G401 (cell line): ENCODE data around the gene NACC2. TPM values are rescaled to one million over a fixed set of nuclear protein-coding genes. Genes with fewer than 3 reads are reported as not detected.
"Not testable (repeated sequence)": the region's sequence is repeated elsewhere in the genome, so short reads cannot be mapped to it uniquely, and the experiment has no call there.

Source experiments
- DNase-seq: peaks from one replicate; pipeline ENCODE4 v3.0.0-alpha.2; 2015; ENCODE audit warnings: low spot score
- in situ Hi-C: cut with HindIII; loops from 2 replicates; pipeline ENCODE4 v1.10.0; 2016; ENCODE audit warnings: low sequenced_read_pairs, mixed read lengths
- total RNA-seq: library from RNA; depleted of rRNA; stranded (reverse); fragments of >200 nt; shearing (Covaris generic); gene quantifications from 2 replicates; pipeline ENCODE4 v1.2.3, GENCODE V29; 2014

The NACC2 gene
- total RNA-seq, 1 experiment from 2014 or later: 12.8 TPM

DNA sequence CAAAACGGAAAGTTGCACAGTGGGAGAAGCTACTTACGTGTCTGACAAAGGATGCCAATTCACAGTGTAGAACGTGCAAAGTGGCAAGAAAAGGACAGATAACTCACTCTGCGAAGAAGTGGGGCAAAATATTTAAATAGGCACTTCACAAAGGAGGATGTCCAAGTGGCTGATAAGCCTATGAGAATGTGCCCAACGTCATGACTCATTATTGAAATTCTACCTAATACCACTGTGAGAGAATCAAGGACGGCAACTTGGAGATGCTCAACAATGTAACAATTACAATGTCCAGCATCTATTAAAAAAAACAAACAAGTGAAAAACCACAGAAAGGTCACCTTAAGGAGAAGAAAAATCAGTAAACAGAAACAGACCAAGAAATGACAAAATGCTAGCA lies 59.0 kb downstream of the NACC2 start:
- in situ Hi-C loops: no loop called here
- DNase-seq: no peak

DNA sequence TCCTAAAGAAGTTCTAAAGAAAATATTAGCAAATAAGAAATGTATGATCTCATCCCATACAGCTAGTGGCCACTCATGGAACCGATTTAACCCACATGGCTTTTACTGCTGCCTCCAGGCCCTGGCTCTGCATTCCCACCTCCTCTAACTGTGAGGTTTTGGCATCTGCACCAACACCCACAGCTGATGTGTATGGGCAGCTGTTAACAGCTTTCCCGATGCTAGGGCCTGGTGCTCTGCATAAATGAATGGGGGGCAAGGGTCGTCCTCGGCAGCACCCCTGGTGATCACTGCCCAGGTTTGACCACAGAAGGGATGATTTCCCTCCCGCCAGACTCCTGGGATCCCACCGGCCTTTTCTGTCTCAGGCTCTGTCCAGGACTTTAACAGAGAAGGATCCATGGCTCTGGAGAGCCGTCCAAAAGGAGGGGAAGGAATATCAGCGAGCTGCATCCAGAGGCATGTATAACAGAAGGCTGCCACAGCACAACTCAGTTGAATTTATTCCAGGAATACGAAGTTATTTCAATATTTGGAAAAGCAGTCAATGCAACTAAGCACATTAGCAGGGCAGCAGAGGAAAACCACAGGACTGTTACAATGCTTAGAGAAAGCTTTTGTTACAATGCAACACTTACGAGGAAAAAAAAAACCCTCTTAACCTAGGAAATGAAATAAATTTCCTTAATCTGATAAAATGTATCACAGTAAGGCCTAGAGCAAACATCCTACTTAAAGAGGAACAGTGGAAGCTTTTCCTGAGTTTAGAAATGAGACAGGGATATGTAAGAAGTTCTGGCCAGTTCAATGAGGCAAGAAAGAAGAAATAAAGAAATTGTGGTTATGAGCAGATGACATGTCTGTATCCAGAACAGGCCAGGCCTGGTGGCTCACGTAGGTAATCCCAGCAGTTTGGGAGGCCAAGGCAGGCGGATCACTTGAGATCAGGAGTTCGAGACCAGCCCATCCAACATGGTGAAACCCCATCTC lies 63.1 kb downstream of the NACC2 start:
- no peak for DNase-seq

DNA sequence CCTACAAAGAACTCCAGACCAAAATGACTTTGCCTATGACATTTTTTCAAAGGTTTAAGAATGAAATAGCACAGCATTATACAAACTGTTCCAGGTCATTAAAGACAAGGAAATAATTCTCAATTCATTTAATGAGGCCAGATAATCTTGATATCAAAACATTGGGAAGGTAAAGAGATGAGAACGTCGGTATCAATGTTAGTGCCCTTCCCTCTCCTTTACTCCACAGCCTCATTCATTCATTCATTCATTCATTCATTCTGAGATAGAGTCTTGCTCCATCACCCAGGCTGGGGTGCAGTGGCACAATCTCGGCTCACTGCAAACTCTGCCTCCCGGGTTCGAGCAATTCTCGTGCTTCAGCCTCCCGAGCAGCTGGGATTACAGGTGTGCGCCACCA lies 64.0 kb downstream of the NACC2 start:
- in situ Hi-C loops: no loop called here

More for the DNA sequence above, 63.1 kb downstream of the NACC2 start:
- in situ Hi-C loops: no loop called here

DNA sequence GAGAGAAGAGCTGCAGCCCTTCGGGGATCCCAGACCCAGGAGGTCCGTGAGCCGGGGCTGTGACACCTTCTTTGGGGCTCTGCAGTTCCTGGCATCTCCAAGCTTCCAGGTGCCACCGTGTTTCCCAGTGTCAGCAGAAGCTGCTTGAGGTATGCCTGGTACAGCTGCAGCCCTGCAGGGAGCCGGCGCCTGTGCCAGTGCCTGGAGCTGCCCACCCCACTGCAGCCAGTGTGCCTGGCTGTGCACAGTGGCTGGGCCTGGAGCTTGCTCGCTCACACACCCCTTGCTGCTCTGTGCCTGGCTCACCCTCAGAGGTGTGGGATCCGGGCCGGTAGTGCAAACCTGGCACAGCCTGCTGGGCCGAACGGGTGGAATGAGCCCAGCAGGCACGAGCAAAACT lies 65.5 kb downstream of the NACC2 start:
- DNase-seq: peak; percentile 62
- in situ Hi-C loops: no loop called here

More for the DNA sequence above, 64.0 kb downstream of the NACC2 start:
- no peak for DNase-seq

DNA sequence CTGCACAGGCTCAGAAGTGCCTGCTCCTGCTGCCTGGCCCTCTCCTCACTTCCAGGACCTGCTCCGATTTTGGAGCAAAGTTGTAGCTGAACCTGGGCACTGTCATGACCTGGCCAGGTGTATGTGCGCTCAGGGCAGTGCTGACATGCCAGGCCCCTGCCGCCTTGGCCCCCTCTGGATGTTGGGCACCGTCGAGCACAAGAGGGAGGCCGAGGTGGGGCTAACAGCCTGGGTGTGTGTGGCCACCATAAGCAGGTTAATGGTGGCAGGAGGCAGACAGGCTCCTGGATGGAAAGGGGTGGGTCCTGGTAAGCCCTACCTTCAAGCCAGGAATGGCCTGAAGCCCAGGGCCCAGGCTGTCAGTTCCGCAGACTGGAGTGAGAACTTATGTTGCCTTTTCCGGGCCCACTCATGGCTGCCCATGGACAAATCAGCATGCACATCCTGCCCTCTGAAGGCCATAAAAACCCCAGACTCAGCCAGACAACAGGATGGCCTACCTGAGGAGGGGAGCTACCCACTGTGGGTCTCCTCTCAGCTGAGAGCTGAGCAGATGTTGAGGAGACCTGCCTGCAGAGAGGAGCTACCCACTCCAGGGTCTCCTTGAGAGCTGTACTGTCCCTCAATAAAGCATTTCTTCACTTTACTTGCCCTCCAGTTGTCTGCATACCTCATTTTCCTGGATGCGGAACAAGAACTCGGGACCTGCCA lies 66.2 kb downstream of the NACC2 start:
- in situ Hi-C loops: no loop called here
- peak; percentile 76 for DNase-seq

DNA sequence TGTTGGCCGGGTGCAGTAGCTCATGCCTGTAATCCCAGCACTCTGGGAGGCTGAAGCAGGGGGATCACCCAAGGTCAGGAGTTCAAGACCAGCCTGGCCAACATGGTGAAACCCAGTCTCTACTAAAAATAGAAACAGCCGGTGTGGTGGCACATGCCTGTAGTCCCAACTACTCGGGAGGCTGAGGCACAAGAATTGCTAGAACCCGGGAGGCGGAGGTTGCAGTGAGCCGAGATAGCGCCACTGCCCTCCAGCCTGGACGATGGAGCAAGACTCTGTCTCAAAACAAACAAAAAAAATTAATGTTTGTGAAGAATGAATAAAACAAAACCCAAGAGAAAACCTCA lies 68.2 kb downstream of the NACC2 start:
- DNase-seq, in situ Hi-C loops: not testable (repeated sequence)

DNA sequence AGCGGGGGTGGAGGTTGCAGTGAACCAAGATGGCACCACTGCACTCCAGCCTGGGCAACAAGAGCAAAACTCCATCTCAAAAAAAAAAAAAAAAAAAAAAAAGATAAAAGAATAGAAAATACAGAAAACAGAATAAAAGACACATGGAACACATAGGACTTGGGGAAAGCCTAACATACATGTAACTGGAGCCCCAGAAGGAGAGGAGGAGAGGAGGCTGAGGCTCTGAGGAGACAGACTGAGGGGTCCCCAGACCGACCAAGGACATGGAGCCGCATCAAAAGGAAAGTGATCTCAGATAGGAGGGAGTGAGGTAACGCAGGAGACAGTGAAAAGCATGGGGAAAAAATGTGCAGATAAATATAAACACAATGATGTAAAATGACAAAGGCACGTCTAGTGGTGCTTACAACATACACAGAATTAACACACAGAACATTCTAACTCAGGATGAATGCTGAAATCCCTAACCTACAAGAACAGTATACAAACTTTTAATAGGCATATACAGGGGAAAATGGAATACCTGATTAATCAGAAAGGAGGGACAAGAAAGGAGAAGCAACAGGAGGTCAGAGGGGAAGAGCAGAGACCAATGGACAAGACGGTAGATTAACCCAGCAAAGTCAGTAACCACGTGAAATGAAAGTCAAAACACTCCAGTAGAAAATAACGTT lies 68.7 kb downstream of the NACC2 start:
- no peak for DNase-seq
- in situ Hi-C loops: no loop called here

DNA sequence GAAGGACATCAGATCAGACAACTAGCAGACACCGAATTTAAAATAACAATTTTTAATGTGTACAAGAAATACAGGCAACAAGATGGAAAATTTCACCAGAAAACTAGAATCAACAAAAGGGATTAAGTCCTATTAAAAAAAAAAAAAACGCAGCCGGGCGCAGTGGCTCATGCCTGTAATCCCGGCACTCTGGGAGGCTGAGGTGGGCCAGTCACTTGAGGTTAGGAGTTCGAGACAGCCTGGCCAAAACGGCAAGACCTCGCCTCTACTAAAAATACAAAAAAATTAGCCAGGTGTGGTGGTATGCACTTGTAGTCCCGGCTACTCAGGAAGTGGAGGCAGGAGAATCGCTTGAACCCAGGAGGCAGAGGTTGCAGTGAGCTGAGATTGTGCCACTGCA lies 69.6 kb downstream of the NACC2 start:
- in situ Hi-C loops: no loop called here
- DNase-seq: no peak

DNA sequence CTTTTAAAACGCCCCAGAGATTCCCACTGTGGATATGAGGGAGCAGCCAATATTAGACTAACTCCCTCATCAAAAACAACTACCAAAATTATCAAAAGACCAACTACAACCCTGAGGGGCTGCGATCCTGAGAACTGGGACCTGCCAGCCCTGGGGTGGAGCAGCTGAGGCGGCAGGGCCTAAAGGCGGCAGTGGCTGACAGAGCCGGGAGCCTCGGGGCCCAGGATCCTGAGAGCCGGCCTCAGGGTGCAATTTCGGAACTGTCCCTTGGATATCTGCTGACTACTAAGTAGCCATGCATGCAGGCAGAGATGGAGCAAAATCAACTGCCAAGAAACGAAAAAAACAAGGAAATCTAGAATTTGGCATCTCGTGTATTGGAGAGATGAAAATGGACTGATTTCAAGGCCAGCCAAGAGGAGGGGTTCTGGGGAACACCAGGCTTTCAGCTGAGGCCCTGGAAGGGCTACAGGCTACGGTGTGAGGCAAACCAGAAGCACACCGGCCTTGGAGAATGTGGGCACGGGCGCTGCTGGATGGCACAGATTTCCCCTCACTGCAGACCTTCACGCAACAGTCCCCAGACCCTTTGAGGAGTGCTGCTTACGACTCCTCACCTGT lies 70.3 kb downstream of the NACC2 start:
- in situ Hi-C loops: no loop called here
- peak; percentile 56 for DNase-seq

DNA sequence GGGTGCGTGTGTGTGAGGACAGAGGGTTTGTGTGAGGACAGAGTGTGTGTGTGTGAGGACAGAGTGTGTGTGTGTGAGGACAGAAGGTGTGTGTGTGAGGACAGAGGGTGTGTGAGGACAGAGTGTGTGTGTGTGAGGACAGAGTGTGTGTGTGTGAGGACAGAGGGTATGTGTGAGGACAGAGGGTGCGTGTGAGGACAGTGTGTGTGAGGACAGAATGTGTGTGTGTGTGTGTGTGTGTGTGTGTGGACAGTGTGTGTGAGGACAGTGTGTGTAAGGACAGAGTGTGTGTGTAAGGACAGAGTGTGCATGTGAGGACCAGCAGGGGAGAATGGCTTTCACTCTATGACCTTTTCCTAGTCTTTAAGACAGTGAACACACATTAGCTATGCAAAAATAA lies 70.8 kb downstream of the NACC2 start:
- DNase-seq: no peak
- in situ Hi-C loops: no loop called here

DNA sequence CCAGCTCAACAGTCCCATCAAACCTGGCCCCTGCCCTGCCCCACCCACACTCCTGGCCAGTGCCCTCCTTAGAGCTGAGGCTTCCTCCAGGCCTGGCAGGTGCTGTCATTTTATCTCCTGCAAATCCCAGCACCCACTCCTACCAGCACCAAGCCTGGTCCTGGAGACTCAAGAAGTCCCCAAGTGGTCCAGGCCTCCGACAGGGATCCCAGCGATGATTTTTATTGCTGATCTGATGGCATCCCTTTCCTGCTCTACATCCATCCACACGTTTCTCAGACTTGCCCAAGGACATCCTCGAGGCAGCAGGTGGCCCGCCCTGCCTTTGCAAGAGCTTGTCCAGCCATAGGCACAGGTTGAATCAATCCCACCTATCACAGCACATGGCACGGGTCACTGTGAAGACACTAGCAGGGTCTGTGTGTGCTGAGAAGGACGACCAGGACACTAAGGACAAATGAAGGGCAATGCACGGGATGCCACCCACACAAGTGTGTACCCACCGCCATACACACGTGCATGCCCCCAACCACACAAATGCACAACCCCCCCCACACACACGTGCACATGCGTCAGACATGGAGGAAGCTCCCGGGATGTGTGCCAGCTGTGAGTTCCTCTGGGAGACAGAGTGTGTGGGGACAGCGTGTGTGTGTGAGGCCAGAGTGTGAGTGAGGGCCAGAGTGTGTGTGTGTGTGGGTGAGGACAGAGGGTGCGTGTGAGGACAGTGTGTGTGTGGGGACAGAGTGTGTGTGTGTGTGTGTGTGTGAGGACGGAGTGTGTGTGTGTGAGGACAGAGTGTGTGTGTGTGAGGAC lies 71.5 kb downstream of the NACC2 start:
- no peak for DNase-seq

DNA sequence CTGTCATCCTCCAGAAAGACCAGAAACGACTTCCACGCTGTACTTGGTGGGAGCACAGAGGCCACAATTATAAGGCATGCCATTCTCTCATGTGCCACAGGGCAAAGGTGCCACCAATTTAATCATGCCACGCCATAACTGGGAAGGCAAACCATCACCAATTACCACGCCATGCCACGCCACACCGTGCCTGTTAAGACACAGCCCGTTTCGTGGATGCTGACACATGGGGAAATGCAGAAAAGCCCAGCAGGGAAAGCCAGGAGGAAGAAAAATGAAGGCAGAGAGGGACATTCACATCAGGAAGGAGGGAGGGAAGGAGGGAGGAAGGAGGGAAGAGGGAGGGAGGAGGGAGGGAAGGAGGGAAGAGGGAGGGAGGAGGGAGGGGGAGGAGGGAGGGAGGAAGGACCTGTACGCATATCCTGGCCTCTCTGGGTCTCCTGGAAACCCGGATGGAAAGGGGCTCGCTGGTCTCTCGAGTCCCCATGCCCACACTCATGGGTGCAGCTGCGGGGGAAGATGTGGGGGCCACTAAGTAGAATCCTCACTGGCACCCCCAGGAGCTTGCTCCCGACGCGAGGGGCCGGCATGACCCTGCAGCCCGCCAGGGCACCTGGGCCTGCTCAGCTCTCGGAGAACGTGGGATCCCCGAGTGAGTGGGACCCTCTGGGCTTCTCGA lies 72.2 kb downstream of the NACC2 start:
- DNase-seq: no peak
- in situ Hi-C loops: no loop called here

More for the DNA sequence above, 71.5 kb downstream of the NACC2 start:
- in situ Hi-C loops: no loop called here

DNA sequence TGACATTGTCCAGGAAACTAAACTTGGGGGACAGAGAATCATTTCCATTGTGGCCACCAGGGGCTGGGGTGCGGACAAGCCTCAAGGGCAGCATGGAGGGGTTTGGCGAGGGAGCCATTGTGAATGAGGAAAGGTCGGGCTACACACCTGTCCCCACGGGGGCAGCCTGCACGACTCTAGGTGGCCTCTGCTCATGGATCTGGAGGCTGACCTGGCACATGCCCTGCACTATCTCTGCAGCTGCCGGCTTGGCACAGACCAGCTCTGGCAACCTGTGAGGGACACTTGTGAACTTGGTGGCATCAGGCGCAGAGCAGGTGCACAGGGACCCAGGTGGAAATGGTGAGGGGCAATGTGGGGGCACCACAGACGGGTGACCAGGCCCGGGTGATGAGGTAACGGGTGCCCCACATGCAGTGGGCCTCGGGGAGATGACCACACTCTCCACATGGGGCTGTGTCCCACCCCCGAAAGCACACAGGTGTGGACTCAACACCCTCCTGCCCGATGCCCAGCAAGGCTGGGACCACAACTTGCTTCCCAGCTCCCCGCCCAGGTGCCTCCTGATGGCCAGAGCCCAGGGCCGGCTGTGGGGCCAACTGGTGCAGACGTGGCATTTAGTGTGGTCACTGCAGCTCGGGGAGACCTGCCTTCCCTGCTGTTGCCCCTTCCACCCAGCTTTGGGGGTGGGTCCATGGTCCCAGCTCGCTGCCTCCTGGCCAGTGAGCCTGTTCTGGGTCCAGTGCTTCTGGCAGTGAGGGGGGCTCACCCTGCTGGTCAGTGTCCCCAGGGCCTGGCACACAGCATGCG lies 73.0 kb downstream of the NACC2 start:
- in situ Hi-C loops: no loop called here
- DNase-seq: peak; percentile 50

DNA sequence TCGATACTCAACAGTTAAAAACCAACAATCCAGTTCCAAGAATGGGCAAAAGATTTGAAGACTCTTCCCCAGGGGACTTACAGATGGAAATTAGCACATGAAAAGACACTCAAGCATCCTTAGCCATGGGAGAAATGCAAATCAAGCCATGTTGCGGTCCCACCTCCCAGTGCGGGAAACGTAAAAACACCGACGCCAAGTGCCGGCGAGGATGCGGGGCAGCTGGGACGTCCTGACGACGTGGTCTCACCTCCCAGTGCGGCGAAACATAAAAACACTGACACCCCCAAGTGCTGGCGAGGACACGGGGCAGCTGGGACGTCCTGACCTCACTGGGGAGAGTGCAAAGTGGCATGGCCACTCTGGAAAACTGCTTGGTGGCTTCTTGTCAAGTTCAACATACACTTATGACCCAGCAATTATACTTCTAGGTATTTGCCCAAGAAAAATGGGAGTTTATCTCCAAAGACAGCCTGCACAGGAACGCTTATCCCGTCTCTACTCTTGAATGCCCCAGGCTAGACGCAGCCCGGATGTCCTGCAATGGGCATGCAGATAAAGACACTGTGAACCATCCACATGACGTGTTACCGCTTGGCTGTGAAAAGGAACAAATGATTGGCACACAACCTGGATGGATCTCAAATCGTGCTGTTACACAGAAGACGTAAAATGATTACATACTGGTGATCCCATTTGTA lies 73.8 kb downstream of the NACC2 start:
- in situ Hi-C loops: no loop called here
- DNase-seq: peak; percentile 36

DNA sequence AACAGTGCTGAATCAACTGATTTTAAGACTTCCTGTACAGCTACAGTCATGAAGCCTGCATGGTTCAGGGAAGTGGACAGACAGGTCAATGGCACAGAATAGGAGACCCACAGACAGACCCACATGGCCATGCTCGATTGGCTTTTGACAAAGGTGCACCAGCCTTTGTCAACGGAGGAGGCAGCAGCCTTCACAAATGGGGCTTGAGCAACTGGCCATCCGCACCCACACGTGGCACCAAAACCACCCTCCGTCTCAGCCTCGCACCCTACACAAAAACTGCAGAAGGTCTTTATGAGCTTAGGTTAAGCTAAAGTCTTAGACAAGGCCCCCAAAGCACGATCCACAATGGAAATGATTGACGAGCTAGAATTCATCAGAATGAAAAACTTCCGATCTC lies 74.4 kb downstream of the NACC2 start:
- in situ Hi-C loops: no loop called here
- no peak for DNase-seq

DNA sequence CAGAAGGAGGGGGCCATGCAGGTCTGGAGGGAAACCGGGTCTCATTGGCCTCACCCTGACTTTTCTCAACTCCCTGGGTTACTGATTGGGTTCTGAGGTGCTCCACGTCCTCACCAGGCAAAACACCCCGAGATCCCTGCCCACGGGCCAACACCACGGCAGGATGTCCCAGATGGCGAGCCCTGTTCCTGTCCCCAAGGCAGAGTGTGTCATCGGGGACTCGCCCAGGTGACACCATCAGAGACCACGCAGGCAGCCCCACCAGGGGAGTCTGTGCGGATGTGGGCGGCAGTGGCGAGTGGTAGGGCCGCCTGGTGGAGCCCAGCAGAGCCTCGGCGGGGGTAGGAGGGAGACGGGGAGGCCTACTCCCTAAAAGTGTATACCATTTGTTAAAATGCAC lies 74.9 kb downstream of the NACC2 start:
- DNase-seq: no peak
- in situ Hi-C loops: no loop called here

DNA sequence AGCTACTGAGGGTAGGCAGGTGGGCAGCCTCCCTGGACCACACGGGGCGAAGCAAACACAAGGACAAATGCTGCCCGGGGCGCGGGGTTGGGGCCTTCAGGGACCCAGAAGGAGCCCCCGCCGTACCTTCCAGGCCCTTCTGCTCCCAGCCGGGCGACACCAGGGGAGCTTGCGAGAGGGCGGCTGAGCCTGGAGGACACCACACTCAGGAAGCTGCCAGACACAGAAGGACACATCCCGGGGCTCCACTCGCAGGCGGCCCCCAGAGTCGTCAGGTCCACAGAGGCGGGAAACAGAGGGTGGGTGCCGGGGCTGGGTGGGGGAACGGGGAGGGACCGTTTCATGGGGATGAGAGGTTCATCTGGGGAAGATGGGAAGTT lies 75.4 kb downstream of the NACC2 start:
- DNase-seq: no peak
- in situ Hi-C loops: no loop called here
